NCI-H128 (cell line): ENCODE results near the gene OTULINL.
"Not testable (repeated sequence)": the region's sequence is repeated elsewhere in the genome, so short reads cannot be mapped to it uniquely, and the experiment has no call there.

Experiments used
- DNase-seq: peaks from one replicate; lab custom pipeline; 2025; ENCODE audit not compliant: unreplicated experiment; lab: John Stamatoyannopoulos, UW

Gene OTULINL

DNA sequence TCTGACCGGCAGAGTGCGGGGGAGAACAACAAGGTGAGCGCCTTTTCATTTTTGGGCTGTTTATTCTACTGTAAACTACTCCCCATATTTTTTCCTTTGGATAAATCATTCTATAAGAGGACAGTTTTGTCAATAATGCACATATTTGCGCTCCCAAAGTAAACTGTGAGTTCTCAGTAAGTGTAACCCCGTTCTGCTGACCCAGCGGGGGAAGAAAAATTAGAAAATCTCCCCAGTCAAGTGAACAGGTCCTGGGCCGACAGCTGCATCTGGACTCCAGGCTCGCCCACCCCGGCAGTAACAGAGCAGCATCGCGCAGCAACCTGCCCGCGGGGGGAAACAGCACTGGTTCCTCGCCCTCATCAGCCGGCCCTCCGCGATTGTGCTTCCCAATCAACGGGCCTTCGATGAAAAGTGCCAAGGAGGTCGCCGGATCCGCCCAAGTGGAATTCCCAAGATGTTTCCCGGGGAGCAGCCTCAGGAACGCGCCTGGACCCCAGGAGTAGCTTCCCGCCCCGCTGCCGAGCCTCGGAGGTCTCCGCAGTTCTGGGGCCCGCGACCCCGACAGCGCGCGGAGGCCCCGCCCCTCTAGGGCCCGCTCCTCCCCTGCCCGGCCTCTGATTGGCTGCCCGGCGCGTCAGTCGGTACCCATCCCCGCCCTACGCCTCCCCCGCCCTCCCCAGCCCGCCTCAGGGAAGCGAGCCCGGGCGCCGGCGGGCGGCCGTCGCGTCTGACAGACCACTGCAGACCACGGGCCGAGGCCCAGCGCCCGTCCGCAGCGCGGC lies at the start of gene OTULINL:
TSS of gene OTULINL (plus strand) at position 687 of the 785 bp plus-strand sequence. CDS start 103 bp downstream, outside the sequence.
- peak; percentile 80 for DNase-seq

DNA sequence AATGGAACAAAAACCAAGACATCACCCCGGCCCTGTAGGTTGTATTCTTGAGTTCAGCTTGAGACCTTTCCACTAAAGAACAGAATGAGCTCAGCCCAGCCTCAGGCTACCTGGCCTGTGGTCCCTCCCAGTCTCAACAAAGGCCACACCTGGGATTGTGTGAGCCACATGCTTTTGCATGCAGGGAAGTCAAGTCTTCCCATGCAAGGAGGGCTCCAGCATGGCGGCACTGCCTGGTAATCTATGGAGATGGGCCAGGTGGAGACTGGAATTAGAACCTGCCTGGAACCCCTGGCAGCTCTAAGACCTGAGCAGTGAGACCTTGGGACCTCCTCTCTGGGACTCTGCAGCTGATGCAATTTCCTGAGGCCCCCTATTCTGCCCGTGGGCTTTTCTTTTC lies 49.4 kb upstream of the OTULINL start:
- DNase-seq = no peak

DNA sequence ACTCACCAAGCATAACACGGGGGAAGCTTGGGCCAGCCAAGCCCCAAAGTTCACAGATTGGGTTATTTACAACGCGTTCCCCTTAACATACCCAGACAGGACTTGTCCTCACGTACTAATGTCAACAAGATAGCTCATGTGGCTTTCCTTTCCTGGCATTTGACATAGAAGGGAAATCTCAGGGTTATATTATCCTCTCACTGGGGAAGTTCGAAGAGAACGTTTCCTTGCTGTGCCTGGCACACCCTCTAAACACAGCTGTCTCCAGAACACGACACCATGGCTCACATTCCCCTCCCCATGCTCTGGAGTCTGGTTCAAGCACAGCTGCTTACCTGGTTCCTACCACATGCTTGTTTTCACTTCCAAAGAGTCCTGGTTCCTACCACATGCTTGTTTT lies 46.8 kb upstream of the OTULINL start:
- DNase-seq = no peak

DNA sequence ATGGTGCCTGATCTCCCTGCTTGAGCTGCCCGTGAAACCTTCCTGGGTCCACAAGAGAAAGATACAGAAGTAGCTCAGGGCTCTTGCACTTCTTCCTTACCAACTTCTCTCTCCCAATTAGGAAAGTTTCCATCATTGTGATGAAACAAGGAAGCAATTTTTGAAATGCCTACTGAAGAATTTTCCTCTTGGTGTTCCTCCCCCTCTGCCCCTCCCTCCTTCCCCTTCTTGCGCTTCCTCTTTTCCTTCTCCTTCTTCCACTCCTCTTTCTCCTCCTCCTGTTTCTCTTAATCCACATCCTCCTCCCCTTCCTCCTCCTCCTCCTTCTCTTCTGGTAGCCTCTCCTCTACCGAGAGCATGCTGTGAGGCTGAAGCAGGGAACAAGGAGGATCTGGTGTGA lies 36.3 kb upstream of the OTULINL start:
- no peak for DNase-seq

DNA sequence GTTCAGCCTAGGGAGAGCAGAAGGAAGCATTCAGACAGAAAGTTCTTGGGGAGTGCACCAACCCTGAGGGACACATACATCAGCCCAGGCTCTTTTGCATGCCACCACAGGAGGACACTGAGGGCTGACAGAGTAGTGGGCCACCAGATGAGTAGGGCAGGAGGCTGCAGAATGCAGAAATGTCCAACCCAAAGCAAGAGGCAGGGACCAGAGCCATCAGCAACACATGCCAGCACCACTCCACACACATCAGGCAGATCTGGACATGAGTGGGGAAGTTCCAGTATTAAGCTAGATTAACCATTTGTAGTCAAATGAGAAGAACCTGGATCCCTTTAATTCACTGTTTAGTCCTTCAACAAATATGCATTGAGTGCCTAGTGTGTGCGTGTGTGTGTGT lies 35.7 kb upstream of the OTULINL start:
- no peak for DNase-seq

DNA sequence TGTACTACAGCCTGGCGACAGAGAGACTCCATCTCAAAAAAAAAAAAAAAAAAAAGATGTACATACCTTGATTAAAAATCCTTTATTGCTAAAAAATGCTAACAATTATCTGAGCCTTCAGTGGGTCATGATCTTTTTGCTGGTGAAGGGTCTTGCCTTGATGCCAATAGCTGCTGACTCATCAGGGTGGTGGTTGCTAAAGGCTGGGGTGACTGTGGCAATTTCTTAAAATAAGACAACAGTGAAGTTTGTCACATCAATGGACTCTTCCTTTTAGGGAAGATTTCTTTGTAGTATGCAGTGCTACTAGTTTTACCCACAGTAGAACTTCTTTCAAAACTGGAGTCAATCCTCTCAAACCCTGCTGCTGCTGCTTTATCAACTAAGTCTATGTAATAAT lies 33.9 kb upstream of the OTULINL start:
- no peak for DNase-seq

DNA sequence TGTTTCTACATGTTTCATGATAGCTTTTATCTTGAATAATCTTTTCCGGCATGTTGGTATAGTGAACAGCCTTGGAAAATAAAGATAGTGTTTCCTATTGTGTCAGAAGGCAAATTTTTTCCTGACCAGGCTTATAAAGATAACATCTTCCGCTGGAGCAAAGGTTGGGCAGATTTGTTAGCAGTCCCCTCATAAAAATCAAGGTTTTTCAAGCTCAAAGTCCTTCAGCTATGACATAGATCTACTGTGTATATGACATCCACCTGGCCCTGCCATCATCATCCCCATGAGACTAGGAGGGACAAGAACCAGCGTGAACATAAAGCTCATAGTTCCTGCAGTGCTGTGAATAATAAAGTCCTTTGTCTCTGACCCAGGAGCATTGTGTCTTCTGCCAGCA lies 30.4 kb upstream of the OTULINL start:
- no peak for DNase-seq

DNA sequence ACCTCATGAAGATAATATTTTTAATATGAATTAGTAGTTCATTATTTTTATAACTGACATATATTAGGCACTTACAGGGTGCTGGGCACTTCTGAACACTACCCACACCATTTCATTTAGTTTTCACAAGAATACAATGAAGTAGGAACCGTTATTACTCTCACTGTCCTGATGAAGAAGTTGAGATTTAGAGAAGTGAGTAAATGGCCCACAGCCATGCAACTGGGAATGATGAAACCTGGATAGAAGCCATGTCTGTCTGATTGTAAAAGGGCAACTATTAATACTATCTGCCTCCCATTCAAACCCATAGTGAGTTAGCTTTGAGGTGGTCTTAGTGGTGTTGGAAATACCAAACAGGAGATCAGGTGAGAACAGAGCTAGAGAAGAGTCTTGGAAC lies 29.6 kb upstream of the OTULINL start:
- no peak for DNase-seq

DNA sequence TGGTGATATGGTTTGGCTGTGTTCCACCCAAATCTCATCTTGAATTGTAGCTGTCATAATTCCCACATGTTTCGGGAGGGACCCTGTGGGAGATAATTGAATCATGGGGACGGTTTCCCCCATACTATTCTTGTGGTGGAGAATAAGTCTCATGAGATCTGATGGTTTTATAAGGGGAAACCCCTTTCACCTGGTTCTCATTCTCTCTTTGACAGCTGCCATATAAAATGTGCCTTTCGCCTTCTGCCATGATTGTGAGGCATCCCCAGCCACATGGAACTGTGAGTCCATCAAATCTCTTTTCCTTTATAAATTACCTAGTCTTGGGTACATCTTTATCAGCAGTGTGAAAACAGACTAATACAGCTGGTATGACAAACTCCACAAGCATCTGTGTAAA lies 27.3 kb upstream of the OTULINL start:
- DNase-seq = not testable (repeated sequence)

DNA sequence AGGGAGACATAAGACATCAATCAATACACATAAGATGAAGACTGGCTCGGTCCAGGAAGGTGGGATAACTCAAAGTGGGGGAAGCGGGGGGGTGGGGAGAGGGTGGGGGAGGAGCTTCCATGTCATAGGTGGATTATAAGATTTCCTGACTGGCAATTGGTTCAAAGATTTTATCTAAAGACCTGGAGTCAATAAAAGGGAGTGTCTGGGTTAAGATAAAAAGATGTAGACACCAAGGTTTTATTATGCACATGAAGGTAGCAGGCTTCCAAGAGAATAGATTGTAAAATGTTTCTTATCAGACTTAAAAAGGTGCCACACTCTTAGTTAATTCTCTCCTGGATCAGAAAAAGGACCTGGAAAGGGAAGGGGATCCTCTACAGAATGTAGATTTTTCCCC lies 25.6 kb upstream of the OTULINL start:
- DNase-seq = no peak

DNA sequence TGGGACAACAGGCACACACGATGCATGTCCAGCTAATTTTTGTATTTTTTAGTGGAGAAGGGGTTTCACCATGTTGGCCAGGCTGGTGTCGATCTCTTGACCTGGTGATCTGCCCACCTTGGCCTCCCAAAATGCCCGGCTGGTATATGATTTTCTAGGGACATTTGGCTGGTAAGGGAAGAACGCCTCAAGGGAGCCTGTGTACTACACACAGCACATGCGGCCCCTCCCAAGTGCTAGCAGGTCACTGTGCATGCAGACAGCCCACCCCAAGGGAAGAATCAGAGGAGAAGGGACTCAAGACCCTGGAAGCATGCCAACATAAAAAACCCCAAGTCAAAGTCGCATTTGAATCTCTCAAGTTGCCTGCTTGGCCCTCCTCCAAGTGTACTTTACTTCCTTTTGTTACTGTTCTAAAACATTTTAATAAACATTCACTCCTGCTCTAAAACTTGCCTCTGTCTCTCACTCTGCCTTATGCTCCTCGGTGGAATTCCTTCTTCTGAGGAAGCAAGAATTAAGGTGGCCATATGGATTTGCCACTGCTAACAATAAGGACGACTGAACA lies 24.3 kb upstream of the OTULINL start:
- DNase-seq = peak; percentile 40

DNA sequence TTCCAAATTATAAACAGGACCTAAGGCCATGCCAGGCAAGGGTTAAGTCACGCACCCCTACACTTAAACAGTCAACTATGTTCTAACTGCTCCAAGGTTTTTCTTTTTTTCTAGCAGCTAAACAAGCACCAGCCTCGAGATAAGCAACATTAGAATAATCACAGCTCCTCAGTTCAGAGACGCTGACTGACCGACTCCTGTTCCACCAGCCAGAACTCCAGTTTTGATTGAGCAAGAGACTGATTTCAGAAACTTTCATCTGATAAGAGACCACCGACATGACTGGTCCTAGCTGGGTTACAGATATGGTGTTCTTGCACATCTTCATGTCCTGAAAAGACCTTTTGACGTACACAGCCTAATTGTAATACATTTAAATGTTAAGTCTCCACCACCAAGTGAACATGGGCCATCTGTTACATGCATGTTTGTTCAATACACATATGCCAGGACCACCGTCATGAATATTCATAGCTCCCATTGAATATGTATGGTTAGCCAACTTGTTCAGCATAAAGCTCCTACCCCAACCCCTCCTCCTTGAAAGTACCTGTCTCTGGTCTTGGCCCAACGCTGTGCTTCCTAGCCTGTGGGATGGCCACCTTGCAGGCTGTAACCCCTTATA lies 23.7 kb upstream of the OTULINL start:
- DNase-seq = no peak

DNA sequence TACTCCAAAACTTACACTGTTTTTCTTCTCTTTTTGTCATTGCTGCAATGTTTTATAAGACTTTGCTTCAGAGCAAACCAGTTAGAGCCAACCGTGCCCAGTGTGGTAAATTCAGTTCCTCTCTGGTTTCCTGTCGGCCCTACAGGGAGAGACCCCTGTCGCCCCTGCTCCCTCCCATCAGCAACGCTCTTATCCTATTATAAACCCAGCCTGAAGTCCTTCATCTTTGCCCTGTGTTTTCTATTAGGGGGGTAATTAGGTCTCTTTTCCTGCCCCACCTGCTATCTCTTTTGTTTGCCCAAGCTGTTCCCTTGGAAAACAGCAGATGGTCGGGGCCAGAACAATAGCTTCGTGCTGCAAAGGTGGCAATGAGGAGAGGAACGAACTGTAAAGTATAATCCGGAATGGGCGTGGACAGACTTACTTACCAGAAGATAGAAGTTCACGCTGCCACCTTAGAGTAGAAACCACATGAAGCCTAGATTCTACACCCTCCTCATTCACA lies 21.4 kb upstream of the OTULINL start:
- DNase-seq = peak; percentile 82

DNA sequence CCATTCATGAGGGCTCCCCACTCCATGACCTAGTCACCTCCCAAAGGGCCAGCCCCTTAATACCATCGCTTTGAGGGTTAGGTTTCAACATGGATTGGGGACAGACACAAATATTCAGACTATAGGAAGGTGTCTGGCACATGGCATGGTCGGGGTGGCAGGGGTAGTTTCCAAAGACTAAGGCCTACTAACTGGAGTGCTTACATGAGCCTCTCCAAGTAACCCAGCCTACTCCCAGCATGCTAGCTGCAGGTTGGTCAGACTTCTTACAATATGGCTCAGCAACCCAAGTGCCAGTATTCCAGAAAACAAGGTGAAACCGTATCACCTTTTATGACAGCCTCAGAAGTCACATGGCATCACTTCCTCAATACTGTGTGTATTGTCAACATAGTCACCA lies 19.9 kb upstream of the OTULINL start:
- DNase-seq = no peak

DNA sequence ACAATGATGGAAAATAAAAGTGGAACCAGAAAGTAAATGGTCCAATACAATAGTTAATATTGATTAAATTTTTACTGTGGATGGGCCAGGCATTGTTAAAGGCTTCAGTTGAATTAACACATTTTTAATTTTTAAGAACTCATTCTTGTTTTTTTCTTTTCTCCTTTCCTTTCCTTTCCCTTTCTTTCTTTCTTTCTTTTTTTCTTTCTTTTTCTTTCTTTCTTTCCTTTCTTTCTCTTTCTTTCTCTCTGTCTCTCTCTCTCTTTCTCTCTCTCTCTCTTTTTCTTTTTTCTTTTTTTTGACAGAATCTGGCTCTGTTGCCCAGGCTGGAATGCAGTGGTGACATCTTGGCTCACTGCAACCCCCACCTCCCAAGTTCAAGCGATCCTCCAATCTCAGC lies 13.3 kb upstream of the OTULINL start:
- DNase-seq = no peak

DNA sequence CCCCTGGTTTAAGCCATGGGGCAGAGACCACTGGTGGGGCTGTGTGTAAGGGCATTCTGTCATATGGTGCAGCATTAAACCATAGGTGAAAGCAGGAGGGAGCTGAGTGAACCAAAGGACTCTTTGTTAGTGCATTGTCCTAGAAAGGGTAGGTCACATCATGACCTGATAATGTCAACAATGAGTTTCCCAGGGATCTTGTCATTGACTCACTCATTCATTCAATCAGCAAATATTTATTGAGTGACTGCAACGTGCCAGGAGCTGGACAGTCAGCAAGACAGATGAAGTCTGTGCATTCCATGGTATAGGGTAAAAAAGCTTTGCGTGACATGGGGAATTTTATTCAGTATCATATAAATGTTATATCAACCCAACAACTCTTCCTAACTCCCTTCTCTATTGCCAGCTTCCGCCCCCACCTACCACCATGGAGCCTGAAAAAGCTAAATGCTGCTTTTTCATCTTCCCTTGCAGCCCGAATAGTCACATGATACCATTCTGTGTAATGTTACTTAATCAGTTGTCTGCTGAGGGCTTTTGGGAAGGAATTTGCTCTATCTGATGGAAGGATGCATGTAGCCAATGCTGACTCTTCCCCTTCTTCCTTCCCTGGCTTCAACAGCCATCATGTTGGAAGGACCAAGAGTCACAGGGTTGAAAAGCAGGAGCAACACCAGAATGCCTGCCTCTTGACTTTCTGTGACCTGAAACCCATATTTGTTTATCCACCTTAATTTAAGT lies 11.5 kb upstream of the OTULINL start:
- DNase-seq = no peak

DNA sequence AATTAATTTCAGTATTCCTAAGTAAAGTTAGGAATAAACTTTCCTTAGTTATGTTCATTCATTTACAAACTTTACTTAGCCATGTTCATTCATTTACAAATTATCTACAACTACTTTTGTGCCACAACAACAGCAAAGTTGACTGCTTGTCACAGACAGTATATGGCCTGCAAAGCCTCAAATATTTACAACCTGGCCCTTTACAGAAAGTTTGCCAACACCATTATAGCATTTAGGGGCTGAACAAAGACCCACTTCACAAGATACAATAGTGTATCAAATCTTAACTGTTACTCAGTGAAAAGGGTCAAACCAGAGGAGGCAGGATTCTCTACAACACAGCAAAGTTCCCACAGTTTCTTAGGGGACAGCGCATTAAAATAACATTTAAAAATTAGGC lies 9.7 kb upstream of the OTULINL start:
- DNase-seq = no peak

DNA sequence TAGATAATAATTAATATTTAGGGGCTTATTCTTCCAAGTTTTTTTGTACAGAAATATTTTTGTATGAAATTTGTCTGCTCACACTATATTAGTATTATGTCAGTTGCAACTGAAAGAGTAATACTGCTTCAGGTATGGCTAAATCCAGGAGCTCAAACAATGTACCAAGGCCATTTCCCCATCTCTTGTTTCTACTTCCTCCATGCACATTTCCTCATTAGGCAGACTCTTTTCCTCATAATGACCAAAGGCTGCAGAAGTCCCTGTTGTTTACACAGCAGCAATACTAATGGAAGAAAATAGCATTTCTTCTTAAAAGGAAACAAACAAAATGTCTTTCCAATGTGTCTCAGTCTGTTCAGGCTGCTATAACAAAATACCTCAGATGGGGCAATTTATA lies 9.2 kb upstream of the OTULINL start:
- DNase-seq = no peak

DNA sequence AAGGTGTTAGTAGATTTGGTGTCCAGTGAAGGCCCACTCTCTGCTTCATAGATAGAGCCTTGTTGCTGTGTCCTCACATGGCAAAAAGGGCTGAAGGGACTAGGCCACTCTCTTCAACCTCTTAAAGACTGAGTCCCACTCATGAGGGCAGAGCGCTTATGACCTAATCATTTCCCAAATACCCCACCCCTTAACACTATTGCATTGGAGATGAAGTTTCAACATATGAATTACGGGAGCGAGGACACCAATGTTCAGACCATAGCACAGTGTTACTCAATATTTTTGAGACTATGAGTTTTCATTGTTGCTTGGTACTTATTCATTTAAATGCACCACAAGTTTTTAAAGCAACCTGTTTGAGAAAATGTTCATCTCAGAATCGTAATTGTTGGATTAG lies 8.8 kb upstream of the OTULINL start:
- no peak for DNase-seq

DNA sequence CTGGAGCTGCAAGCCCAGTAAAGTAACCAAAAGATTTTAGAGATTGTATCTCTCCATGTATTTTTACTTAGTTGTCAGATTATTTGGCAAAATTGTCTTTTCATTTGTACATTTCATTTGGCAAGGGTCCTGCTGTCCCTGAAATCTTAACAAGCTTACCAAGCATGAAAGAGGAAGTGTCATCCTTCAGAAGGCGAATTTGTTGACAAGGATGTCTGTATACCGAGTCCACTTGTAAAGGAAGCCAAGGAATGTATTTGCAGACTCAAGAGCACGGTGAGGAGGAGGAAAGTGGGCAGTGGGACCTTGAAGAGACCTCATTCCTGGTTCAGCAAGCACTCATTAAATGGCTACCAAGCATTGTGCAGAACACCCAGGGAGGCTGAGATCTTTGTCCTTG lies 7.5 kb upstream of the OTULINL start:
- DNase-seq = no peak

DNA sequence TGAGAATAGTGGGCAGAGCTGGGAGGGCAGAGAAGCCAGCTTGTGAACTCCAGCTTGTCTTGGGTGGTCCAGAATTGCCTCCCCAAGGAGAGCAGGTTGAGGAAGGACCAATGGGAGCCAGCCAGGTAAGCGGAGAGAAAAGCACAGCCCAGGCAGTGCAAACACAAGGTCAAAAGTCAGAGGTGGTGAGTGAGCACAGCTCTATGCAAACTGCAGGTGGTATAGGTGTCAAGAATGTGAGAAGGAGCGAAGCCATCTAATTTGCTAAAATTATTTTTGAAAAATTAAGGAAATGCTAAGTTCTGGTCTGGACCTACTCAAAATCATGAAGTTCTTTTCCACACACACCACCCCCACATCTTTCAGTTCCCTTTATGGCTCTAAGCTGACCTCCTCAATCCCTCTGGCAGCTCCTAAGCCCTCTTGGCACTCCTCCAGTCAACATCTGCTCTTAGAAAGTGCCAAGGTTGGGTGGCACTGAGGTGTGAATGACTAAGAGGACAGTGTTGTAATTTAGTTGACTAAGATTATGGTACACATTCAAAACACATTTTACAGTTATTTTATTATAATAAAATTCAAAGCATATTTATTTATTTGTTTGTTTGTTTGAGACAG lies 6.6 kb upstream of the OTULINL start:
- DNase-seq = no peak
